ENCODE data around the gene MTPN. TPM values are rescaled to one million over a fixed set of nuclear protein-coding genes. Genes with fewer than 3 reads are reported as not detected.

MTPN gene
- total RNA-seq, 1 experiment from 2014 or later: 77.8 TPM

DNA sequence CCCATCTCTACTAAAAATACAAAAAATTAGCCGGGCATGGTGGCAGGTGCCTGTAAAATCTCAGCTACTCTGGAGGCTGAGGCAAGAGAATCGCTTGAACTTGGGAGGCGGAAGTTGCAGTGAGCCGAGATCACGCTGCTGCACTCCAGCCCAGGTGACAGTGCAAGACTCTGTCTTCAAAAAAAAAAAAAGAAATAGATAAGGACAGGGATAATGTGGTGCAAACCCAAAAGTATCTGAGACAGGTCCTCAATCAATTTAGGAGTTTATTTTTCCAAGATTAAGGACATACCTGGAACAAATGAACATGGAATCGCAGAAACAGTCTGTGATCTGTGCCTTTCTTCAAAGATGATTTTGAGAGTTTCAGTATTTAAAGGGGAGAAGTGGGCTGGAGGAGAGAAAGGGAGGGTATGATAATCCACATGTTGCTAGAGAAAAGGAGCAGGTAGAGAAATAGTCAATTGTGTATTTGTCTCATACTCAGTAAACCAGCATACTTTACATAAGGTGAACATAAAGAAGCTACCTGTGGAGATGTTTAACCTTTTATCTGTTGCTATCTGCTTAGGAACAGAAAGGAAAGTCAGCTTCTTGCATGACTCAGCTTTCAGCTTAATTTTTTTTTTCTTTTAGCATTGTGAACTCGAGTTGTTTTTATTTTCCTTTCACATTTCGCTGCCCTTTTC lies 4.9 kb upstream of the MTPN start:
- no peak for DNase-seq (ENCODE audit: low read depth)

DNA sequence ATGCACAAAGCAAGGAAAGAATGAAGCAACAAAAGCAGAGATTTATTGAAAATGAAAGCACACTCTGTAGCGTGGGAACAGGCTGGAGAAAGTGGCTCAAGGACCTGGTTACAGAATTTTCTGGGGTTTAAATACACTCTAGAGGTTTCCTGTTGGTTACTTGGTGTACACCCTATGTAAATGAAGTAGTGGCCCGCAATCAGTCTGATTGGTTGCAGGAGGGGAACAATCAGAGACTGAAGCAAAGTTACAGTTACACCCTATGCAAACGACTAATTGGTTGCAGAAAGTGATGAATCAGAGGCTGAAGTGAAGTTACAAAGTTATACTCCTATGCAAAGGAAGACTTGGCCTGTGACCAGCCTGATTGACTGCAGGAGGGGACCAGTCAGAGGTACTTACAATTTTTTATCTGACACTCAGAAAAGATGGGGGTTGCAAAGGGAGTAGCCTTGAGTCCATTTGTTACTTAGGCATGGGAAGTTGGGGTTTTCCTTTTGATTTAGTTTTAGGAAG lies 3.6 kb upstream of the MTPN start:
- DNase-seq (ENCODE audit: low read depth): peak; percentile 76

DNA sequence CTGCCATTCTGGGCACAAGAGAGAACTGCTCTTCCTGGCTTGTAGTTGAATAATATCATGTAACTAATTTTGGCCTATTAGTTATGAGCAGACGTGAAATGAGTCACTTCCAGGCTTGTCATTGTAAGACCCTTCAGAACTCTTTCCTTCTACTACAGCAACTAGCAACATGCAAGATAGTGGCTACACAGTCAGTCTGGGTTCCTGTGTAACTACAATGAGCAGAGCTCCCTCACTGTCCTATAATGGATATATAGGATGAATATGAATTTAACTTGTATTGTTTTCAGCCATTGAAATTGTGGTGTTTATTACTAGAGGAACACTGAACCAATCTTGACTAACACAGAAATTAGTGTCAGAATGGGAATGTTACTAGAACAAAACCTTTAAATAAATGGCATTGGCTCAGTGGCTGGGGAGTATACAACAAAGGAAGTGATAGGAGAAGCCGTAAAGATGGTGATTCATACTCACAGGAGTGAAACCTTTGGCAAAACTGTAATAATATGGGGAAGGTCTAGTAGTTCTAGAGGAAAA lies 2.9 kb upstream of the MTPN start:
- peak; percentile 19 for DNase-seq (ENCODE audit: low read depth)

DNA sequence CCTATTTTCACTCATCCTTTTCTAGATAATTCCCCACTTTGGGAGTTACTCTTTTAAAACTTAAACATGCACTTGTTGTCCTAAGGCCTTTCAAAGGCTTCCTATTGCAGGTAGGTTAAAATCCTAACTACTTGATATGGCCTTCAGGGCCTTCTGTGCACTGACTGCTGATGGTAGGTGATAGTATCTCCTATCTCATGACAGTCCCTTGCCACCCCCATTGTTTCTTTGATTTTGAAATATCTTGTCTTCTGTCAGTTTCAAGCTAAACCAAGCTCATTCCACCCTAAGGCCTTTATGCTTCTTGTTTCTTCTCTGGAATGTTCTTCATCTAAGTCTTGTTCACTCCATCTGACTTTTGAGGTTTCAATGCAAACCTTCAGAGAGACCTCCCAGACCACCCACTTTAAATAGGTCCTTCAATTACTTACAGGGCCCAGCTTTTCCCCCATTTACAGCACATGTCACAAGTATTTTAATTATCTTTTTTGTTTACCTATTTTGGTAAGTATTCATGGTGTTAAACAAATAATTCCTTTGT lies 2.4 kb upstream of the MTPN start:
- DNase-seq (ENCODE audit: low read depth): no peak

DNA sequence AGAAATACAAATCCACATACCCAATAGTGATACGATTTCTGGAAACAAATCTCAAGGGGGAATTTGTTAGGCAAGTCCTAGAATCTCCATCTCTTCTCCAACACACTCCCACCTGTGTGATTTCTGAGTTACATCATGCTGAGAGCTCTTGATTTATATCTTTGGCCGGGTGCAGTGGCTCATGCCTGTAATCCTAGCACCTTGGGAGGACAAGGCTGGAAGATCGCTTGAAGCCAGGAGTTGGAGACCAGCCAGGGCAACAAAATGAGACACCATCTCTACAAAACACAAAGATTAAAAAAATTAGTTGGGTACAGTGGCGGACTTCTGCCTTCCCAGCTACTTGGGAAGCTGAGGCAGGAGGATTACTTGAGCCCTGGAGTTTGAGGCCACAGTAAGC lies 1.5 kb upstream of the MTPN start:
- DNase-seq (ENCODE audit: low read depth): no peak

DNA sequence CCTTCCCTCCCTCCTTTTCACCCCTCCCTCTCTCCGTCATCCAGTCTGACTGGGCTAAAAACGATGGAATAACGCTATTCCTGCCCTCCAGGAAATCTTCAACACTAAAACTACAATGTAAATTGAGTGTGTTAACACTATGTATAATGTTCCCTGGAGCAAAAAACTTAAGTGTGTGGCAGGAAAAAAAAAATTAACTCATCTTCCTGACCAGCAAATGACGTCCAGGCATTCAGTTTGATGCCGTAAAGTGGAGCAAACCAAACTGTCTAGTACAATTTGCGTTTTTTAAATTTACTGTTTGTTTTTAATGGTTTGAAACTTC lies 545 bp upstream of the MTPN start:
- no peak for DNase-seq (ENCODE audit: low read depth)

DNA sequence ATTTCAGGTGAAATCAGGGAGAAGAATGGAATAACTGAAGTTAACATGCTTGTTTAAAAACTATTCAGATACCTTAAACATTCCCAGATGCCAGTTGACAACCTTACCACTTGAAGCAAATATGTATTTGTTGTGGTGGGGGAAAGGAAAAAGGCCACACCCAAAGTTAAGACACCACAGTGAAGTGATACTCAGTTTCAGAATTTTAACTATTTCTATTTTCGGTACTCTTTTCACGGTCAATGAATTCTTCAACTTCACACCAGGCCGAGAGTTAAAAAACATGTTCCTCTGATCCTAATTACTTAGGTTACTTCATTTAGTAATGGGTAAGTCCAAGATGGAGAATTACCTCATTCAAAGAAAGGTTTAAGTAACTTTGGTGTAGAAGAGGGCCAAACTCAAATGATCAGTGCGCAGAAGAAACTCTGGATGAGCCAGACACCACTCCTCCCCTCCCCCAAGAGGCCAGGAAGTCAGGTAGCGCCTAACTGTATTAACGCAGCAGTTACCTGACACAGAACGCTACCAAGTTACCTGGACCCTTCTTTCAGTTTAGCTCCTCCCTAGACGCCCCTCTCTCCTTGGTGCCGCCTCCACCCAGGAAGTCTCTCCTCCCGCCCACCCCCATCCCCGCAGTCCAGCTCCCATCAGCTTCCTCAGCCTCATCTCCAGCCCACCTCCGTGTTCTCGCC lies 700 bp downstream of the MTPN start:
- DNase-seq (ENCODE audit: low read depth): no peak

DNA sequence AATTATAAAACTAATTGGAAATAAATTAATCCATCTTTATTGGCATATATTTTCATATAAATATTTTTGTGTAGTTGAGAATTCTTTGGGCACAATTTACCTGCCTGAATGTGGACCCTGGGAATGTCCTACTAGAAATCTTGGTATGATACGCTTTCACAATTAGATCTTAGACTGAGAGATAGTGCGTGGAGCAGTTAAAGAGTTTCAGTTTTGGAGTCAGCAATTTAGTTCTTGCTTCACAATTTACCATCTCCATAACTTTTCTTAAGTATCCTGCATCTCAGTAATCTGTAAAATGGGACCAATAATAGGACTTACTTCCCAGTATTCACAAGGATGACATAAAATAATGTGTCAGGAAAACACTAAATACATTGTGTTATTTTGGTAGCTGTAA lies 2.0 kb downstream of the MTPN start:
- DNase-seq (ENCODE audit: low read depth): no peak

DNA sequence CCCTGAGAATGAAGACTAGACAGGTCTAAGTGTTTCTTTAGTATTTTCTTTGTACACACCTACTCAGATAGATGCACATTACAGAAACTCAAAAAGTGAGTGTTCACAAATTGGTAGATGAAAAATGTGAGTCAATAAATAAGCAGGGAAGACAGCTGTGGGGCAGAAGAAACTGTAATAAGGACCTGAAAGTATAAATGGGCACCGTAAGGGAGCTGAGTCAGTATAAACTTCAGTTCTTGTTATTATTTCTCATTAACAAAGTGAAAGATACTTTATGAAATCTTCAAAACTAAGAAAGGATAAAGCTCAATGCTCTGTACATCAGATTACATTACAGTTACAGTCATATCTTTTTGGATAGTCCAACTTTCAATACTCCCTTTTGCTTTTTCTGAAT lies 2.5 kb downstream of the MTPN start:
- DNase-seq (ENCODE audit: low read depth): no peak

DNA sequence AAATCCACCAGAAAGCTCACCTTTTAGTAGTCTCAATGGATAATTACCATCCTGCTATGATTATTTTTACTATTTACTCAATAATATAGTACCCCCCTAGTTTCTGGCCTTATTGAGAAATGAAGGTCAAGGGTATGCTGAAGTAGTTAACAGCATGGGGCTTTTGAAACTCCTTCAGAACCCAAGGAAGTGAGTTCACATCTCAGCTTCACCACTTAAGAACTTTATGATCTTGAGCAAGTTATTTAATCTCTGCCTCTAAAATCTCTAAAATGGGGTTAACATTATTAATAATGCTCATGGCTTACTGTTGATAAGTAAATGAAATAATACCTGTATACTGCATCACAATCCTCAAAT lies 5.8 kb downstream of the MTPN start:
- no peak for DNase-seq (ENCODE audit: low read depth)

DNA sequence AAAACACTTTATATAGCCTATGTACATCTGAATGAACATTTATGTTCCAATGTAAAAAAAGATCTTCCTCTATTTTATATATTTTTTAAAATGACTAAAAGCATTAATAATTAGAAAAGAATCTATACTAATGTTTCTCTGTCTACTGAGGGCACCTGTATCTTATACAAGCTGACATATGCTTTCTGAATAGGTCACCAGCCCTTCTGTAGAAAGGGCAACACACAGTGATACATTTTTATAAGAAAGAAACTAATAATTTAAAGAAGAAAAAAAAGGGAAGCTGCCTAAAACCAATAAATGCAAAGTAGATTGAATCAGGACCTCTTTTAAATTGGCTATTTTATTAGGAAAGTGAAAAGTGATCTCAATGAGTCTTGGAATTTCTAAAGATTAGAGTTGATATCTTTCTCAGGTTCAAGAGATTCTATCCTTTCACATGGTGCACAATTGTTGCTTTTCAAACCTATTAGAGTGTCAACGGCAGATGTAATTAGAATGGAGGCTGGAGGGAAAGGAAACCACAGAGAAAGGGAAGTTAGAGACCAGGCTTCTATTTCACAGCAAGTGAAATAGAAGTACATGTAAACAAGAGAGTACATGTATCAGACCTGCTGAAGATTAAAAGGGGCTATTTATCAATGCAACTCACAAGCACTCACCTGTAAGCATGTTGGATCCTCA lies 6.3 kb downstream of the MTPN start:
- no peak for DNase-seq (ENCODE audit: low read depth)

DNA sequence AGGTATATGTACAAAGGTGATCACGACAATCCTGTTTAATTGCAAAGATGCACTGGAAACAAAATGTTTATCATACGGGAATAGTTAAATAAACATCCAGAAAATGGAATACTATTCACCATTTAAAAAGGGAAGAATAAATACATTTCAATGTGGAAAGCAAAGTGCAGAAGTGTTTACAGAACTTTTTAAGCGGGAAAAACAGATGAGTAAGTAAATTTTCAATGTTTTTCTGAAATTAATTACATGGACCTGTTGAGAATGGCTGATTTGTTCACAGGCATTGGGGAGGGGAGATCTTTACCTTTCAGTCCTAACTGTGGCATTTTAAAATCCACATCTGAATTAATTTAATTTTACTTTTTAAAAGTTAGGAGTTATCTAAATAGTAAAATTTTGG lies 7.1 kb downstream of the MTPN start:
- DNase-seq (ENCODE audit: low read depth): no peak

DNA sequence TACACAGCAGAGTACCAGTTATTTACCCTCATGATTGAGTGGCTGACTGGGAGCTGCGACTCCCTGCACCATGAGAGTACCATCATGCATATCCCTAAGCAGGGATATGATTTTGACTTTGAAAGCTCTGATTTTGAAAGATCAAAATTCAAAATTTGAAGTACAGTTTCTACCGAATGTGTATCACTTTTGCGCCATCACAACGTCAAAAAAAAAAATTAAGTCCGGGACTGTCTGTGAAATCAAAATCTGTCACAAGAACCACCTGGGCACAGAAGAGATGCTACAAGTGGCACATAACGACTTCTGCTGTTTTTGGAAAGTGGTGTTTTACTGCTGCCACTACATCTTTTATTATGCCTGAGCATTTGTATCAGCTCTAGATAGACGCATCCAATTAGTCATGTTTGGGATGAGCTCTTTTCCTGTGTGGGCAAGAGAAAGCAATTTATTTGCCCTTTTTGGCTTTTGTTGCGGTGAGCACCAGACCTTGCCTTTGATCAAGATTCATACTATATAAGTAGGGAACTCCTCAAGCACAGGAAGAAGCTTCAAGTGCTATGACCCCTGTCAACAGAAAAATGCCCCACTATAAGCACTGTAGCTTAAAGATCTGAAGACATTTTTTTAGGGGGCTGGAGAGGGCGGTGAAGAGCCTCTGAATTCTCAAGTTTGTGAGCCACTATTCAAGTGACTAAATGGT lies 10.7 kb downstream of the MTPN start:
- DNase-seq (ENCODE audit: low read depth): no peak

DNA sequence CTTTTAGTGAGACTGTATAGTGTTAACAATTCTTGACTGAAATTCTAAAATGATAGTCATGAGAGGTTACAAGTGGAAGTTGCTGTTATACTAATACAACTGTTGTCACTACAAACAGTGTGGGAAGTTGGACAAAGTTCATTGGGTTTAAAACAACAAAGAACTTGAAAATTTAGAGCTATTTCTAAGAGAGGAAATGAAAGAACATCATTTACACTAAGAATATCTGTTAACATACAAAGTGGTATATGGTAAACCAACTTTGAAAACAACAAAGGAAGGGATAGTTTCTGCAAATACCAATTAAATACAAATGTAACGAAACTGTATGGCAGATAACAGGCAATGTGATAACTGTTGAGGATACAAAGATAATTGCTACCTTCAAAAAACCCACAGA lies 11.6 kb downstream of the MTPN start:
- no peak for DNase-seq (ENCODE audit: low read depth)

DNA sequence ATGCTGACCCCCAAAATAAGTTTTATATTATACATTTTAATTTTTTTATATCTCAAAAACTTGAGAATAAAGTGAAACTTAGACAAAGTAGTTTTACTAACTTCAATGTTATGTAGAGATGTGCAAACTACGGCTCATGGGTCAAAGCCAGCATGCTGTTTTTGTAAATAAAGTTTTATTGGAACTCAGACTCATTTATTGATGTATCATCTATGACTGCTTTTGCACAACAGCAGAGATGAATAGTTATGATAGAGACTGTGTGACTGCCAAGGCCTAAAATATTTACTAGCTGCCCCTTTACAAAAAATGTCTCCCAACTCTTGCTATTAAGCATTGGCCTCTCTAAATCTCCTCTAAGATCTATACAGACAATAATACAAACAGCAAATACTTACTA lies 12.4 kb downstream of the MTPN start:
- DNase-seq (ENCODE audit: low read depth): no peak

DNA sequence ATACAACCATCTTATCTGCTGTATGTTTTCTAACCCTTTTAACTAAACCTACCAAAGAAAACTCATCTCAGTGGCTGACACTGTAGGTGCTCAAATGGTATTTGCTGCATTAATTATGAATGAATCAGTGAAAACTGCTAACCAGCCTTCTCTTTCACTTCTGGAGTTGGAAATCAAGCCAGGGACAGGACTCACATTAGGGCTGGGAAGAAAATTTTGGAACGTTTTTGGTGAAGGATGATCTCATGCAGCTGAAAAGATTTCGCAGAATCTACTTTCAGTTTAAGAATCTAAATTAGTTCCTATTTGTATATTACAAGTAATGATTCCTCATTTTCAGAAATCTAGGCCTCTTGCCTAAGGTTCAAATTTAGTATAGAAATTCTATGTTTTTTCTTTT lies 12.9 kb downstream of the MTPN start:
- peak; percentile 5 for DNase-seq (ENCODE audit: low read depth)

DNA sequence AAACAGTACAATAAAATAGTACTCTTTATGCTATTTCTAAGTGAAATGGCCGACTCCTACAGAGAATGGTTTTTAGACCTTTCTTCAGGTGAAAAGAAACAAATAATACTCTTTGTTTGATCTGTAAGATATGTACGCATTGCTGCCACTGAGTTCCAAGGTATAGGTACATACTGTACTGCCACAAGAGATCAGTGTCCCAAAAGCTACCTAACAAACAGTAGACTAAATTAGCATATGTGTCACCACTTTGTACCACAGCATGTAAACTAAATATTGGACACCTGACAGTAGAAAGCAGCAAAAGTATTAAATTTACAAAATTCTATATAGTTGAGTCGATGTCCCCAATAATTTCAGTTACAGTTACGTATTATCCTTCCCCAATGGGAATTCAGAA lies 14.4 kb downstream of the MTPN start:
- DNase-seq (ENCODE audit: low read depth): no peak

DNA sequence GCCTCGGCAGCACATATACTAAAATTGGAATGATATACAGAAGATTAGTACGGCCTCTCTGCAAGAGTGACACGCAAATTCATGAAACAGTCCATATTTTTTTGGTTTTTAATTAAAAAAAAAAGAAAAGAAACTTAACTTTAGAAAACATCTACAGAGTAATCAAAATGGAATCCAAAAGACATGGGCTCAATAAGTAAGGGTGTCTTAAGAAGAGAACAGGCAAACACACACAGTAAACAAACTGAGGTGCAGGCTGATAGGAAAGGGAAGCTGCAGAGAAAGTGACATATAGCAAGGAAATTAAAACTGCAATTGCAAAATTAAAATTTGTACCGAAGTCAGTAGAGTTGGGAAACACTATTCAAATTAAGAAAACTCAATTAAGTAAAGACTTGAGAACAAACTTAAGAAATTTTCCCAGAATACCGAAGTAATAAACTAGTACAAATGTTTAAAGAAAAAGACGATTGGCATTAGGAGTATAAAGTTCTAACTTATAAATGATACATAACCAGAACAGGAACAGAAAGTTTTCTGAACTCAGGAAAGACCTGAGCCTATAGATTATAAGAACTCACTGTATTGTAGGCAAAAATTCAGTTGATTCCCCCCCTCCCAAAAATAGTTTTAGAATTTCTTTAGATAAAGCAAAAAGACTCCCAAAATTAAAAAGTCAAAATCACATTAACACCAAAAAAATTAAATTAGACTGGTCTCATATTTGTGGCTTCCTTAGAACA lies 16.3 kb downstream of the MTPN start:
- DNase-seq (ENCODE audit: low read depth): no peak

DNA sequence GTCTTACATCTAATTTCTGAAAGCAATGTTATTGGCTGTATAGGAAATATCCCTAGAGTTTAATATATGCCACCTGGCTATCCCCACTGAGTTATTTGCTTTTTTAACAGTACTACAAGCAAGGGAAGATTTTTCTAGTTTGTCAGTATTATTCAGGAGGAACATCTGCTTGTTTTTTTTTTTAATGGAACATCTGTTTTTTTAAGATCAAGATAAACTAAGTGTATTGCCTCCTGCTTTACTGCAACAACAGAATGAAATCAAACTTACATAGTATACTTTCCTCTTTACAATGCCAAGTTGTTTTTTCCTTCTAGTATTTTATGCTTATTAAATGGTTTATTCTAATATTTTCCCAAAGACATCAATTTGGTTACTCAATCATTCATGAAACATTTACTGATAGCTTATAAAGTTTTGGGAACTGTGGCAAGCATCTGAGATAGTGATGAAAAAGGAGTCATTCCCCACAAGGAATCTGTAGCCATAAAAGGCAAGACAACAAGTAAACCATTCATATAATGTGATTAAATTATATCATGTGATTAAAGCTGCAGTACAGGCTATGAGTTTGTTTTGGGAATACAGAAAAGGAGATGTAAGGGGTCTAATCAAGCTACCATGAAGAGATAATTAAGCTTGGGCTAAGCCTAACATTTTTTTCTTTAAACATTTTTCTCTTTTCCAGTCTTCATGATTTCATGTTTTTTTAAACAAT lies 17.4 kb downstream of the MTPN start:
- no peak for DNase-seq (ENCODE audit: low read depth)

DNA sequence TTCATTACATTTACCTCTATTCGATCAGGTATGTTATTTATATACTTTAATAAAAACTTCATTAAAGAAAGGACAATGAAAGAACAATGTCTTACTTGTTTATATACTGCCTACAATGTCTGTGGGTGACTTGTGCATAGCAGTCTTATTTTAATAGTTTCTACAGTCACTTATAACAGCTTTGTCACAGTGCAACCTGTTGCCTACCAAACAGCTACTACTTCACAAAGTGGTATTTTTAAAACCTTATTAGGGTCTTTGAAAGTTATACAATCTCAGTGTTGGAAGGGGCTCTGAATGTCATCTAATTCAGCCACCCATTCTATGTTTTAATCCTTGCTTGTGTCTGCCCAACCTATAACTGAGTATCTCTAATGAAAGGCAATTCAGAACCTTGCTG lies 19.0 kb downstream of the MTPN start:
- no peak for DNase-seq (ENCODE audit: low read depth)

DNA sequence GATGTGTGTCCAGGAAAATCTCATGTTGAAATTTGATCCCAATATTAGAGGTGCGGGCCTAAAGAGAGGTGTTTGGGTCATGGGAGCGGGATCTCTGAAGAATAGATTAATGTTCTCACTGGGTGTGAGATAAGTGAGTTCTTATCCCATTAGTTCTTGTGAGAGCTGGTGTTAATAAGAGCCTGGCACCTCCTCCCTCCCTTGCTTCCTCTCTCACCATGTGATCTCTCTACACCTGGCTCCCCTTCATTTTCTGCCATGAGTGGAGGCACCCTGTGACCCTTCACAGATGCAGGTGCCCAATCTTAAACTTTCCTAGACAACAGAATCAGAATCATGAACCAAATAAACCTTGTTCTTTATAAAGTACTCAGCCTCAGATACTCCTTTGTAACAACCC lies 19.5 kb downstream of the MTPN start:
- no peak for DNase-seq (ENCODE audit: low read depth)

All from Daoy (cell line).